Lower leg skin (tissue), 3 donors: Measurements from ENCODE around the gene PLN.

Experiments used
- POLR2A ChIP-seq, 2 donors: fragments of 450-650 bp; IDR thresholded peaks; one replicate each; pipeline ENCODE4 v1.6.1; 2016 to 2017; ENCODE audit warnings: antibody characterized with exemption in 2 of 2, mild to moderate bottlenecking in 1 of 2, moderate library complexity in 1 of 2
- TF ChIP-seq, protein P1 (sequence below), 3 donors: fragments of 450-650 bp; IDR thresholded peaks; one replicate each; pipeline ENCODE4 v1.5.1; 2016; ENCODE audit warnings: antibody characterized with exemption in 3 of 3, mild to moderate bottlenecking in 3 of 3, moderate library complexity in 2 of 3

DNA sequence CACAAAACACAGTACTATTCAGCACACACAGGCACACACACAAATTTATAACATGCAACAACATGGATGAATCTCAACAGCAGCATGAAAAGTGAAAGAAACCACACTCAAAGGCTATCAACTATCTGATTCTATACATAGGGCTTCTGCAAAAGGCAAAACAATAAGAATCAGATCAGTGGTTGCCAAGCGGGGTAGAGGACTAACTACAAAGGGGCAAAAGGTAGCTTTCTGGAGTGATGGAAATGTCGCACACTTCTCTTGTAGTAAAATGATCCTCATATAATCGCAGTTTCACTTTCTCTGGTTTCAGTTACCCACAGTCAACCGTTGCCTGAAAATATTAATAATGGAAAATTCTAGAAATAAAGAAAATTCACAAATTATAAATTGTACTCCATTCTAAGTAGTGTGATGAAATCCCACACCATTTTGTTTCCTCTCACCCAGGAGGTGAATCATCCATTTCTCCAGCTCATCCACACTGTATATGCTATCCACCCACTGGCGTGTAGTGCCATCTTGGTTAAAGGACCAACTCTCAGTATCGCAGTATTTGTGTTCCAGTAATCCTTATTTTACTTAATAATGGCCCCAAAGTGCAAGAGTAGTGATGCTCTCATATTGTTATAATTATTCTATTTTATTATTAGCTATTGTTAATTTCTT, 12.8 kb upstream of the PLN start:
- TF ChIP-seq, protein P1, sequence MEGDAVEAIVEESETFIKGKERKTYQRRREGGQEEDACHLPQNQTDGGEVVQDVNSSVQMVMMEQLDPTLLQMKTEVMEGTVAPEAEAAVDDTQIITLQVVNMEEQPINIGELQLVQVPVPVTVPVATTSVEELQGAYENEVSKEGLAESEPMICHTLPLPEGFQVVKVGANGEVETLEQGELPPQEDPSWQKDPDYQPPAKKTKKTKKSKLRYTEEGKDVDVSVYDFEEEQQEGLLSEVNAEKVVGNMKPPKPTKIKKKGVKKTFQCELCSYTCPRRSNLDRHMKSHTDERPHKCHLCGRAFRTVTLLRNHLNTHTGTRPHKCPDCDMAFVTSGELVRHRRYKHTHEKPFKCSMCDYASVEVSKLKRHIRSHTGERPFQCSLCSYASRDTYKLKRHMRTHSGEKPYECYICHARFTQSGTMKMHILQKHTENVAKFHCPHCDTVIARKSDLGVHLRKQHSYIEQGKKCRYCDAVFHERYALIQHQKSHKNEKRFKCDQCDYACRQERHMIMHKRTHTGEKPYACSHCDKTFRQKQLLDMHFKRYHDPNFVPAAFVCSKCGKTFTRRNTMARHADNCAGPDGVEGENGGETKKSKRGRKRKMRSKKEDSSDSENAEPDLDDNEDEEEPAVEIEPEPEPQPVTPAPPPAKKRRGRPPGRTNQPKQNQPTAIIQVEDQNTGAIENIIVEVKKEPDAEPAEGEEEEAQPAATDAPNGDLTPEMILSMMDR (IDR thresholded peaks at IDR 0.05), result no peak
- no peak for TF ChIP-seq POLR2A (IDR thresholded peaks at IDR 0.05)
